Left colon (tissue), 2 donors: ENCODE measurements around the gene ITPK1. TPM values are rescaled to one million over a fixed set of nuclear protein-coding genes. Genes with fewer than 3 reads are reported as not detected.
A peak's percentile ranks its signal among the peaks of the same experiment; 100 is the strongest.
"Not testable (repeated sequence)": the region's sequence is repeated elsewhere in the genome, so short reads cannot be mapped to it uniquely, and the experiment has no call there.

Source experiments
- ATAC-seq: fragments of 200-7000 bp; cut with Tn5 transposase; one replicate; pipeline ENCODE4 v1.9.1; 2020; ENCODE audit warnings: mild to moderate bottlenecking, moderate library complexity
- DNase-seq, 2 donors: peaks; one replicate each; pipeline ENCODE4 v3.0.0-alpha.2; 2020
- intact Hi-C, 2 donors: fragments of 100-400 bp; cut with DNase I in 1 of 2; cut with micrococcal nuclease in 1 of 2; formaldehyde crosslinking; loops; one replicate each; pipeline versions ENCODE4 v1.11.2 to v1.14.0; 2022; cut with DNase I, micrococcal nuclease
- long read RNA-seq: library from polyadenylated mRNA; unstranded; transcript quantifications from one replicate; pipeline ENCODE4 v2.0.0, GENCODE V29; 2021
- total RNA-seq, 2 donors: library from RNA; stranded (reverse); fragmentation: NEBNext Ultra II Directional; extraction: Animal tissue kit (Norgen Biotek cat#: 25700); gene quantifications; one replicate each; pipeline ENCODE4 v1.2.1, GENCODE V29; 2021
- donor health status: DM: no; HTN: no; CAD: no.
- donor health status: DM: yes; HTN: yes; CAD: no.

Gene ITPK1
- 100 to 1,000 TPM; 138 to 142 TPM for total RNA-seq
- long read RNA-seq, full-length matches to known transcripts, result 9 of 49 reads
- long read RNA-seq, partial matches to known transcripts, result 33 of 49 reads
- long read RNA-seq, other reads (novel, unspliced or antisense), result 7 of 49 reads

DNA sequence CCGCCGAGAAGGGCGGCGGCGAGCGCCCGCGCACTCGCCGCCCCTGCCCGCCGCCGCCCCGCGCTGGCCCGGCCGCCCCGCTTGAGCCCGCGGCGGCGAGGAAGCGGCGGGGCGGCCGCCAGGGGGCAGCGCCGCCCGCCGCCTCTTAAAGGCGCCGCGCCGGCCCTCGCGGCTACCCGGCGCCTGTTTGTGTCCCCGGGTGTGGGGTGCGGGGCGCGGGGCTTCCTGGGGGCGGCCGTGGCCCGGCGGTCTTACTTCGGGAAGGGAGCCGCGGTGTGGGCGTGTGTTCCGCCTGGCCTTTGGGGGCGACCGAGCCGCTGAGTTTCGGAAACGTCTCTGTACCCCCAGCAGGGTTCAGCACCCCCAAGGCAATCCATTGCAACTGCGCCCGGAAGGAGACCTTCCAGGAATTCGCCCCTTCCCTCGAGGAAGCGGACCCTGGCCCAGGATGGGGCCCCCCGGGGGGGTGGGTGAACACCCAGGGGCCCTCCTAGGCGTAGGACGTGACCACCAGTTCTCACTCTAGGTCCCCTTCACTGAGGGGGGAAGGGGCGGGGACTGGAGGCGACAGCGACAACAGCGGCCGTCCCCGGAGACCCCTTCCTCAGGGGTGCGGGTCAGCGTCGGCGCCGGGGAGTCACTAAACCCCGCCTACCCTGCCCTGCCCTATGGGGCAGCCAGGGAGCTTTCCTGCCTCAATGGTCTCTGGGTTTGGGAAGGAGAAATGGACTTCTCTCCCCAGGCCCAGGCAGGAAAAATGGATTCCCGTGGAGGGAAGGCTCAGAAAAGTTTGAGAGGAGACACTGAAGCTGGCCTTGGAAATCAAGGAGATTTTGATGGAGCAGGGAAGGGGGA, at the start of gene ITPK1:
Gene ITPK1, minus strand, starts transcription at position 105 of the 855 bp plus-strand sequence. CDS start 762 bp downstream, outside the sequence.
- ATAC-seq (peak; percentile 54), DNase-seq (peak; percentile 54 to 72)
- intact Hi-C loops, result no loop called here

DNA sequence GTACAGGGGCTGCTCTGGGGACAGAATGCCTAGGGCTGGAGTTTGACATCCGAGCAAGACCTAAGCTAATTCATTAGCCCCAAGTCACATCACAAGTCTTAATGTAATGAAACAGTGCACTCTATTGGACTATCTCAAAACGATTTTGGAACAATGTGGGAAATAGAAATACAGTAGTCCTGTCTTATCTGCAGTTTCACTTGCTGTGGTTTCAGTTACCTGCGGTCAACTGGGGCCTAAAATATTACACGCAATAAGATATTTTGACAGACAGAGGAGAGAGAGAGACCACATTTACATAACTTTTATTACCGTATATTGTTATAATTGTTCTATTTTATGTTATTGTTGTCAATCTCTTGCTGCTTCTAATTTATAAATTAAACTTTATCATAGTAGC, 47.8 kb upstream of the ITPK1 start:
- intact Hi-C loops, result no loop called here
- ATAC-seq, result no peak
- no peak for DNase-seq

- DNase-seq (no peak), ATAC-seq (no peak)
- intact Hi-C loops, result no loop called here
Observed at GRCh38 chr14:93161411-93161940, 45.8 kb upstream of the ITPK1 start.

- ATAC-seq, result peak; percentile 65
- intact Hi-C loops, result no loop called here
- peak in 1 of 2 donors; percentile 18 for DNase-seq
Observed at GRCh38 chr14:93160353-93160801, 44.7 kb upstream of the ITPK1 start.

GRCh38 chr14:93159625-93160352, 44.1 kb upstream of the ITPK1 start:
- DNase-seq, intact Hi-C loops: not testable (repeated sequence)
- peak; percentile 5 for ATAC-seq

- ATAC-seq, intact Hi-C loops, DNase-seq: not testable (repeated sequence)
Observed at GRCh38 chr14:93158349-93158748, 42.6 kb upstream of the ITPK1 start.

DNA sequence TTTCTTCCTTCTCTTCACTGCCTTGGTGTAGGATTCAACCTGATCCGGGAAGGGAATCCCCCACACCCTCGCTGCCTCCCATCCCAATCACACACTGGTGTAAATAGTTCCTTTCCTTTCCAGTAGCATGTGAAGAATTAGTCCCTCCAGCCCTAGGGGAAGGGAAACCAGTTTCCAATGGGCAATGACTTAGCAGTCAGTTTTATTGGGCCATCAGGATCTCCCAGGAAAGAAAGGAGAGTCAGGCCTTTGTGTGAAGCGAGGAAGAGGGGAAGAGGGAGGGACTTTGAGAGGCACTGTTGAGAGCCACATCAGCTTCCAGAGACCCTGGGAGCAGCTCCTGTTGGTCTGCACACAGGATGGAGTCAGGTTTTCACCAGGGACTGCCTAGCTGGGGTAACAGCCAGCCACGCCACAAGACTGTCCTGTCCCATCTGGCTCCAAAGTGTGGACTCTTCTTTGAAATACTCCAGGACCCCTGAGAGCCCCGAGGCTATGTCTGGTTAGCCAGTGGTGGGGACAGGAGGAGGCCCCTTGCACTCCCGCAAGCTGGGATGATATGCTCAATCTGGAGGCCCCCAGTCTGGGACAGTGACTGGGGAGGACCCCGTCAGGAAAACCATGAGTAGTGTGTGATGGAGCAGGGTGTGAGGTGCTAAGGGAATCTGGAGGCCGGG, 41.1 kb upstream of the ITPK1 start:
- DNase-seq, result no peak
- intact Hi-C loops, result no loop called here
- ATAC-seq, result no peak

DNA sequence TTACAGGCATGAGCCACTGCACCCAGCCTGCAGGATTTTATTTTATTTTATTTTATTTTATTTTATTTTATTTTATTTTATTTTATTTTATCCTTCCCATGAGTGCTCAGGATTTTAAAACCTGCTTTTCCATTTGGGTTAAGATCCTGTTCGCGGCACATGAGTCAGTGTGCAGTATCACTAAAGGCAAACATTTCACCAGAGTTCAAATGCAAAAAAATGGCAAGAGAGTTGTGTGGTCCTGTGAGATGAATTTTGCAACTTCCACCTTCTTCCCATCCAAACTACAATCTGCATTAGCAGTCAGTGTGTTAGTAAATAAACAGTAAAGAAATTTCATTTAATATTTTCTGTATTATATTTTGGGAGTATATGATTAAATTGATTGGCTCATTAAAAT, 39.9 kb upstream of the ITPK1 start:
- no peak for ATAC-seq
- intact Hi-C loops, result no loop called here
- no peak for DNase-seq

DNA sequence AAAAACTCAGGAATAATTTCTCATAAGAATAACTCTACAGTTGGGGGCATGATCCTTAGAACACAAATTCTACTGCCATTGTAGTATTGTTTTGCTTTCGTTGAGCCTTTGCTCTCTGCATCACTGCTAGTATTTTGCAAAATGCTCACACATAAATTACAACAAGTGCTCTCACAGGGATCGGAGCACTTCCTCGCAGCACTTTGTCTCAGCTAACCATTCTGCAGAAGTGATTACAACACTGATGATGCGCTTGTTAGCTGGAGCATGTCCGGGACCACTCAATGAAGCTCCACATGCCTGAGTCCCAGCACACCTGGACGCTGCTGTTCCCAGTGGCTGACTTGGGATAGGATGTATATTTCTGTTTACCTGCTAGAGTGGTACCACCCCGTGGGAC, 37.4 kb upstream of the ITPK1 start:
- ATAC-seq (no peak), DNase-seq (no peak)
- intact Hi-C loops, result no loop called here

GRCh38 chr14:93150227-93151208, 34.8 kb upstream of the ITPK1 start:
- DNase-seq (peak; percentile 72 to 86), ATAC-seq (peak; percentile 99)
- intact Hi-C loops, result no loop called here

GRCh38 chr14:93148979-93149378, 33.3 kb upstream of the ITPK1 start:
- intact Hi-C loops, result loop anchor here (5.0 to 10.0 kb wide), 2 partner anchors 204 to 342 kb away; no protein-coding TSS in a partner anchor
- no peak for DNase-seq
- ATAC-seq, result no peak

GRCh38 chr14:93146119-93146518, 30.4 kb upstream of the ITPK1 start:
- ATAC-seq, result no peak
- intact Hi-C loops, result loop anchor here (5.0 to 10.0 kb wide), 2 partner anchors 201 to 339 kb away; no protein-coding TSS in a partner anchor
- DNase-seq, result no peak

DNA sequence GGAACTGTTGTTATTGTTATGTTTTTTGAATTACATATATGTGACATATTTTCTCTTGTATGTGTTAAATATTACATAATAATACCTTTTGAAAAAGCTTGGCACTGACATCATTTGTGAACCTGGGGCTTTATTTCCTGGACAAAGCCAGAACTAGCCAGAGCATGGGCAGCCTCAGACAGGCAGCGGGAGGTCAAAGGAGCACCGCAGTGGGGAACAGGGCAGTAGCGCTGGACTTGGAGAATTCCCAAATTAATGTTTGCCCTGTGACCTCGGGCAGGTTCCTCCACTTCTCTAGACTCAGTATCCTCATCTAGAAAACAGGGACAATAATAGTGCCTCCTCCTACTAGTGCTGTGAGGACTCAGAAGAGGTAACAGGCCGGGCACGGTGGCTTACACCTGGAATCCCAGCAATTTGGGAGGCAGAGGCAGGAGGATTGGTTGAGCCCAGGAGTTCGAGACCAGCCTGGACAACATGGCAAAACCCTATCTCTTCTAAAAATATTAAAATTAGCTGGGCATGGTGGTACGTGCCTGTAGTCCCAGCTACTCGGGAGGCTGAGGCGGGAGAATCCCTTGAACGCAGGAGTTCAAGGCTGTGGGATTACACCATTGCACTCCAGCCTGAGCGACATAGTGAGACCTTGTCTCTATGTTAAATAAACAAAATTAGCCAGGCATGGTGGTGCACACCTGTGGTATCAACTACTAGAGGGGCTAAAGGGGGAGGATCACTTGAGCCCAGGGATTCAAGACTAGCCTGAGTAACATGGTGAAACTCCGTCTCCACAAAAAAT, 27.3 kb upstream of the ITPK1 start:
- intact Hi-C loops, result loop anchor here in 1 of 2 donors (10.0 kb wide), 1 partner anchor 198 kb away; no protein-coding TSS in a partner anchor
- ATAC-seq (no peak), DNase-seq (no peak)

- intact Hi-C loops, result loop anchor here in 1 of 2 donors (5.0 kb wide), 1 partner anchor 186 kb away; no protein-coding TSS in a partner anchor
- DNase-seq (peak; percentile 87), ATAC-seq (peak; percentile 96)
Observed at GRCh38 chr14:93137864-93138263, 22.1 kb upstream of the ITPK1 start.

DNA sequence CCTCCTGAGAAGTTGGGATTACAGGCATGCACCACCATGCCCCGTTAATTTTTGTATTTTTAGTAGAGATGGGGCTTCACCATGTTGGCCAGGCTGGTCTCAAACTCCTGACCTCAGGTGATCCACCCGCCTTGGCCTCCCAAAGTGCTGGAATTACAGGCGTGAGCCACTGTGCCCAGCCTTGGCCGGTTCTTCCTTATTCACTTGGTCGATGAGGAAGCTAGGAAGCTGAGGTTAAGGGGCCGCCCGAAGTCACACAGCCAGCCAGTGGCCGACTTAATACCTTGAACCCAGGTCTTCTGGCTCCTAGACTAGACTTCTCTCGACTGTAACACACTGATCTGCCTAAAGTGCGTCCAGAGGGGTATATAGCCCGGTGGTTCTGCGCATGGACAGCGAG, 20.8 kb upstream of the ITPK1 start:
- not testable (repeated sequence) for ATAC-seq, DNase-seq
- intact Hi-C loops, result loop anchor here in 1 of 2 donors (5.0 kb wide), 1 partner anchor 184 kb away; no protein-coding TSS in a partner anchor

DNA sequence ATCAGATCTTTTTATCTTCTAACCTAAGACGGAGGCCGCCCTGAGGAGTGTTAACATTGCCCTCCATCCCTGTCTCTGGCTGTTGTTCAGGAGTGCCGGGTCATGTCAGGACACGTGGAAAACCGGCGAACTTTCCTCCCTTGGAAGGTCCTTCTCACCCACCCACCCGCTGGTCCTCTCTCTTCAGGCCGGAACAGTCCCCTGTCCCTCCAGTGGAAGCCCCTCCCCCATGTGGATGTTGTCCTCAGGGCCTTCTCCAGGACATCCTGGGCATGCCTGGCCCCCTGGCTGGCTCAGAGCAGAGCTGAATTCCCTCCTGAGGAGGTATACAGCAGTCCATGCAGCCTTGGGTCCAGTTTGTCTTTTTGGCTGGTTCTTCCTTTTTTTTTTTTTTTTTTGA, 20.3 kb upstream of the ITPK1 start:
- ATAC-seq, result no peak
- no peak for DNase-seq
- intact Hi-C loops, result loop anchor here in 1 of 2 donors (5.0 kb wide), 1 partner anchor 184 kb away; no protein-coding TSS in a partner anchor
